H1 (cell line): Measurements from ENCODE around the gene FTL. TPM values are rescaled to one million over a fixed set of nuclear protein-coding genes. Genes with fewer than 3 reads are reported as not detected.

Experiments used
- CTCF ChIA-PET: fragments of 300-600 bp; sonication (Branson Sonifier 250); formaldehyde crosslinking; loops from one replicate; lab custom pipeline; 2021; ENCODE audit not compliant: partially characterized antibody; lab: Charles Lee
- POLR2A ChIA-PET: fragments of 300-600 bp; sonication (Branson Sonifier 250); formaldehyde crosslinking; loops from one replicate; lab custom pipeline; 2021; ENCODE audit warnings: inconsistent platforms; ENCODE audit not compliant: partially characterized antibody; lab: Charles Lee
- DNase-seq, 2 experiments: peaks; one replicate each; pipeline versions ENCODE4 v3.0.0 to v3.0.0-alpha.2; 2010 to 2022; ENCODE audit warnings: low spot score in 2 of 2, low read depth in 1 of 2, mixed read lengths in 1 of 2
- FAIRE-seq: peaks from 2 replicates; lab custom pipeline; 2011; peaks lifted over from hg19 to GRCh38; lab: Jason Lieb, UNC
- H2AFZ ChIP-seq: 2 replicates; pipeline ENCODE4 v1.8.1; 2012; ENCODE audit warnings: low read length, inconsistent platforms
- H2AK5ac ChIP-seq: 2 replicates; pipeline ENCODE4 v1.6.1; 2013; ENCODE audit warnings: low read depth, low read length
- H2BK120ac ChIP-seq: replicated peaks from 2 replicates; pipeline ENCODE3; 2013; ENCODE audit warnings: low read depth, low read length, inconsistent platforms
- H2BK12ac ChIP-seq: 2 replicates; pipeline ENCODE4 v1.6.1; 2013; ENCODE audit warnings: low read depth, low read length
- H2BK15ac ChIP-seq: 2 replicates; pipeline ENCODE4 v1.6.1; 2013; ENCODE audit warnings: low read length
- H2BK20ac ChIP-seq: 2 replicates; pipeline ENCODE4 v1.6.1; 2013; ENCODE audit warnings: low read length
- H2BK5ac ChIP-seq: 2 replicates; pipeline ENCODE4 v1.6.1; 2013; ENCODE audit warnings: low read depth, low read length
- H3K14ac ChIP-seq: 2 replicates; pipeline ENCODE4 v1.6.1; 2013; ENCODE audit warnings: inconsistent platforms; ENCODE audit not compliant: insufficient read length
- H3K18ac ChIP-seq: 2 replicates; pipeline ENCODE4 v1.6.1; 2013; ENCODE audit warnings: low read length; ENCODE audit errors: extremely low read depth
- H3K23ac ChIP-seq: 2 replicates; pipeline ENCODE4 v1.6.1; 2013; ENCODE audit warnings: inconsistent platforms; ENCODE audit not compliant: insufficient read length
- H3K23me2 ChIP-seq: 2 replicates; pipeline ENCODE4 v1.6.1; 2013; ENCODE audit warnings: low read depth, low read length
- H3K27ac ChIP-seq: 2 replicates; pipeline ENCODE4 v1.6.1; 2011; ENCODE audit warnings: low read depth, low read length, inconsistent platforms
- H3K27me3 ChIP-seq, 4 experiments: replicated peaks in 1 of 4; 1 replicate in 1 of 4; 2 replicates in 3 of 4; pipeline versions ENCODE4 v1.6.1 to v1.8.1; 2011 to 2013; ENCODE audit warnings: low read length in 3 of 4, mild to moderate bottlenecking in 3 of 4, inconsistent platforms in 2 of 4, mixed read lengths in 2 of 4, moderate library complexity in 1 of 4; ENCODE audit not compliant: control insufficient read depth in 3 of 4, insufficient read depth in 3 of 4; ENCODE audit errors: extremely low read depth in 1 of 4
- H3K36me3 ChIP-seq, 4 experiments: 2 replicates each; pipeline versions ENCODE4 v1.6.1 to v1.8.1; 2011 to 2013; ENCODE audit warnings: mild to moderate bottlenecking in 4 of 4, low read length in 3 of 4, moderate library complexity in 2 of 4, control low read depth in 1 of 4, inconsistent platforms in 1 of 4; ENCODE audit not compliant: insufficient read depth in 4 of 4, control insufficient read depth in 2 of 4
- H3K4ac ChIP-seq: replicated peaks from 2 replicates; pipeline ENCODE3; 2013; ENCODE audit warnings: low read length, low read depth, mixed read lengths, inconsistent platforms; ENCODE audit not compliant: insufficient read length
- H3K4me1 ChIP-seq, 4 experiments: replicated peaks in 1 of 4; 1 replicate in 1 of 4; 2 replicates in 3 of 4; pipeline versions ENCODE4 v1.6.1 to v1.8.1; 2011 to 2013; ENCODE audit warnings: low read length in 3 of 4, inconsistent platforms in 2 of 4, mixed read lengths in 1 of 4; ENCODE audit not compliant: insufficient read depth in 4 of 4, control insufficient read depth in 3 of 4
- H3K4me2 ChIP-seq, 2 experiments: 2 replicates each; pipeline versions ENCODE4 v1.6.1 to v1.8.1; 2011 to 2013; ENCODE audit warnings: low read depth in 2 of 2, low read length in 2 of 2, control low read depth in 1 of 2, inconsistent platforms in 1 of 2, mild to moderate bottlenecking in 1 of 2; ENCODE audit not compliant: insufficient read depth in 1 of 2
- H3K4me3 ChIP-seq, 4 experiments: fragments of 200-600, 300-600 bp in 1 of 4; sonication (generic), shearing (Covaris generic), sonication (Bioruptor Twin) in 1 of 4; 2 replicates each; pipeline versions ENCODE4 v1.5.1 to v1.8.1; 2011 to 2016; ENCODE audit warnings: low read length in 4 of 4, low read depth in 3 of 4, control low read depth in 2 of 4, inconsistent platforms in 2 of 4, mild to moderate bottlenecking in 2 of 4, mixed read lengths in 1 of 4, moderate library complexity in 1 of 4; ENCODE audit not compliant: insufficient read depth in 2 of 4; ENCODE audit errors: extremely low read depth in 1 of 4
- H3K56ac ChIP-seq: replicated peaks from 2 replicates; pipeline ENCODE3; 2013; ENCODE audit warnings: low read depth, mild to moderate bottlenecking, mixed read lengths, low read length, inconsistent platforms; ENCODE audit not compliant: insufficient read length
- H3K79me1 ChIP-seq: 2 replicates; pipeline ENCODE4 v1.6.1; 2013; ENCODE audit warnings: low read depth, low read length, control low read depth
- H3K79me2 ChIP-seq, 2 experiments: 2 replicates each; pipeline versions ENCODE4 v1.6.1 to v1.8.1; 2012 to 2013; ENCODE audit warnings: low read length in 2 of 2, mild to moderate bottlenecking in 2 of 2, inconsistent platforms in 1 of 2; ENCODE audit not compliant: insufficient read depth in 2 of 2, control insufficient read depth in 1 of 2
- H3K9ac ChIP-seq, 4 experiments: replicated peaks in 1 of 4; 1 replicate in 1 of 4; 2 replicates in 3 of 4; pipeline versions ENCODE4 v1.6.1 to v1.8.1; 2011 to 2013; ENCODE audit warnings: low read depth in 3 of 4, low read length in 3 of 4, control low read depth in 2 of 4, mild to moderate bottlenecking in 2 of 4, moderate library complexity in 2 of 4, inconsistent platforms in 1 of 4; ENCODE audit errors: extremely low read depth in 1 of 4
- H3K9me3 ChIP-seq, 2 experiments: 2 replicates each; pipeline versions ENCODE4 v1.6.1 to v1.8.1; 2012 to 2013; ENCODE audit warnings: mild to moderate bottlenecking in 2 of 2, moderate library complexity in 2 of 2, control low read depth in 1 of 2, inconsistent platforms in 1 of 2, low read depth in 1 of 2, low read length in 1 of 2, mixed read lengths in 1 of 2; ENCODE audit not compliant: insufficient read depth in 2 of 2
- H4K20me1 ChIP-seq, 2 experiments: replicated peaks in 1 of 2; 2 replicates each; pipeline versions ENCODE3 to v1.8.1; 2011 to 2013; ENCODE audit warnings: inconsistent platforms in 2 of 2, low read length in 2 of 2, mild to moderate bottlenecking in 1 of 2; ENCODE audit not compliant: insufficient read depth in 2 of 2, control insufficient read depth in 1 of 2
- H4K5ac ChIP-seq: 2 replicates; pipeline ENCODE4 v1.6.1; 2013; ENCODE audit warnings: low read length, low read depth, mixed read lengths, inconsistent platforms; ENCODE audit not compliant: insufficient read length
- H4K8ac ChIP-seq: 2 replicates; pipeline ENCODE4 v1.8.0; 2013; ENCODE audit warnings: mild to moderate bottlenecking, moderate library complexity, low read length, inconsistent platforms; ENCODE audit not compliant: insufficient read depth; ENCODE audit errors: extremely low read depth
- H4K91ac ChIP-seq: replicated peaks from 2 replicates; pipeline ENCODE3; 2013; ENCODE audit warnings: low read length, mixed read lengths, inconsistent platforms; ENCODE audit not compliant: insufficient read length
- ASH2L ChIP-seq: fragments of 200-600, 300-600 bp; sonication (generic); IDR thresholded peaks from one replicate; pipeline ENCODE4 v1.7.1; 2017; ENCODE audit warnings: low read length
- E2F6 ChIP-seq: IDR thresholded peaks from 2 replicates; pipeline ENCODE4 v1.6.1; 2012; ENCODE audit warnings: inconsistent platforms
- GTF2F1 ChIP-seq: IDR thresholded peaks from 2 replicates; pipeline ENCODE4 v1.6.1; 2012; ENCODE audit warnings: low read depth, low read length, improper control_type of control experiment, borderline replicate concordance
- SP1 ChIP-seq: IDR thresholded peaks from 2 replicates; pipeline ENCODE4 v1.6.1; 2011; ENCODE audit warnings: low read depth, low read length
- SP2 ChIP-seq: IDR thresholded peaks from 2 replicates; pipeline ENCODE4 v1.6.1; 2012; ENCODE audit warnings: mild to moderate bottlenecking, low read length, inconsistent platforms
- TAF7 ChIP-seq: optimal IDR thresholded peaks from 2 replicates; pipeline ENCODE3; 2011; ENCODE audit warnings: low read depth, mild to moderate bottlenecking, inconsistent platforms, low read length, moderate library complexity, borderline replicate concordance
- TBP ChIP-seq: IDR thresholded peaks from 2 replicates; pipeline ENCODE4 v1.6.1; 2011; ENCODE audit warnings: low read depth, low read length, improper control_type of control experiment
- WGBS, 2 experiments: shearing (Covaris generic) in 1 of 2; methylation state at CpG; one replicate each; pipeline versions ENCODE4 v1.1.6 to v1.1.7; 2013 to 2015; ENCODE audit warnings: low lambda C conversion rate in 2 of 2, mixed read lengths in 2 of 2, inconsistent platforms in 1 of 2, low coverage in 1 of 2, missing lambda C conversion rate in 1 of 2; ENCODE audit not compliant: insufficient replicate concordance in 2 of 2, insufficient coverage in 1 of 2, insufficient read length in 1 of 2; ENCODE audit errors: extremely low coverage in 1 of 2, missing lambda C conversion rate in 1 of 2; 5-methylcytosine and 5-hydroxymethylcytosine counted together
- long read RNA-seq, 2 experiments: library from RNA in 1 of 2; library from capped mRNA in 1 of 2; stranded (forward); transcript quantifications; one replicate each; pipeline ENCODE4 v2.0.0, GENCODE V29; 2021; ENCODE audit warnings: inconsistent platforms in 1 of 2
- polyA minus RNA-seq, 3 experiments: library from RNA; depleted of rRNA, polyadenylated mRNA; stranded (reverse); fragments of >200 nt; gene quantifications; 1 replicate in 2 of 3; 2 replicates in 1 of 3; pipeline ENCODE4 v1.2.3, GENCODE V29; 2011
- polyA plus RNA-seq, 7 experiments: library from polyadenylated mRNA; depleted of rRNA in 3 of 7; stranded (reverse) in 5 of 7; unstranded in 2 of 7; fragments of >200 nt in 5 of 7; fragments of 200-250 nt in 2 of 7; gene quantifications; 1 replicate in 5 of 7; 2 replicates in 1 of 7; 4 replicates in 1 of 7; pipeline versions ENCODE4 v1.2.1 to v1.2.3, GENCODE V29; 2011 to 2013; ENCODE audit warnings: missing spikeins in 2 of 7, mixed read lengths in 2 of 7
- total RNA-seq: library from RNA; stranded (reverse); fragmentation: NEBNext Ultra II Directional; extraction: Animal tissue kit (Norgen Biotek cat#: 25700); gene quantifications from 2 replicates; pipeline ENCODE4 v1.2.1, GENCODE V29; 2021

The FTL gene
- total RNA-seq (1,751 and 1,764 TPM in 2 replicates), polyA plus RNA-seq (2011; rRNA removed) (2,427 and 3,043 TPM in 2 replicates), polyA minus RNA-seq (2011; rRNA and poly(A)+ RNA removed) (388 and 494 TPM in 2 replicates)
- 1,042 TPM for polyA plus RNA-seq (2011; cell fraction: cytosol; rRNA removed)
- 1,402 TPM for polyA plus RNA-seq (2011; cell fraction: nucleus; rRNA removed)
- polyA plus RNA-seq (2012, experiment 1 of 2) = 1,164 to 2,476 TPM (median 2,085 TPM) in 4 replicates
- polyA plus RNA-seq (2012, experiment 2 of 2) = 3,986 TPM
- 2,213 TPM for polyA plus RNA-seq (2013, experiment 1 of 2)
- 2,143 TPM for polyA plus RNA-seq (2013, experiment 2 of 2)
- polyA minus RNA-seq (2011; cell fraction: cytosol; rRNA and poly(A)+ RNA removed) = 417 TPM
- 311 TPM for polyA minus RNA-seq (2011; cell fraction: nucleus; rRNA and poly(A)+ RNA removed)
- long read RNA-seq, experiment 1, transcript FTL-201 (4 exons, 878 nt) = major isoform, 1,812 of 2,148 reads
- long read RNA-seq, experiment 1, partial matches to known transcripts = 295 of 2,148 reads
- long read RNA-seq, experiment 1, other reads (novel, unspliced or antisense) = 41 of 2,148 reads
- long read RNA-seq, experiment 2, transcript FTL-201 (4 exons, 878 nt) = major isoform, 2,682 of 2,707 reads
- long read RNA-seq, experiment 2, partial matches to known transcripts = 13 of 2,707 reads
- long read RNA-seq, experiment 2, other reads (novel, unspliced or antisense) = 12 of 2,707 reads

GRCh38 chr19:48965040-48965805 is at the start of gene FTL:
Gene FTL, plus strand, starts transcription at chr19:48965309. Its CDS starts 199 bp downstream, at chr19:48965508.
- peak within 1 kb of the TSS; percentile 89; the same call in 1 of the 2 replicates for H4K8ac ChIP-seq
- H3K79me2 ChIP-seq = peaks cover 0 to 13% of the 10 kb centered on the region in 2 experiments; a peak in 2 of 4 replicates
- ChIA-PET CTCF (interaction anchor here (0.5 to 1.9 kb wide), 5 partner anchors 12 to 123 kb away, joined by 3 to 7 read pairs (median 3); no protein-coding TSS in a partner anchor), POLR2A (interaction anchor here (0.8 to 5.4 kb wide), 26 partner anchors 8 to 169 kb away, joined by 3 to 56 read pairs (median 6); partner anchors contain the start of genes BAX, DHDH, GYS1 and NUCB1)
- DNase-seq (peak; percentile 93 to 96), FAIRE-seq (no peak)
- WGBS, 2 experiments = 1% methylated on average over 50 of the region's 52 CpGs; no CpG with 5 or more reads in 1 of the 2 experiments
- H3K18ac ChIP-seq = peak within 1 kb of the TSS; percentile 95
- H3K14ac ChIP-seq = no peak within 1 kb of the TSS
- peak within 1 kb of the TSS; percentile 90 for H4K5ac ChIP-seq
- peak within 1 kb of the TSS; percentile 89 to 99 for H3K4me2 ChIP-seq
- peaks cover 4 to 18% (median 12%) of the 10 kb centered on the region in 4 experiments for H3K4me1 ChIP-seq
- H3K56ac ChIP-seq = peak within 1 kb of the TSS; percentile 92
- peak within 1 kb of the TSS; percentile 75 to 87 (median 83) for H3K9ac ChIP-seq
- H3K27ac ChIP-seq = peak within 1 kb of the TSS; percentile 76
- H2BK15ac ChIP-seq = peak within 1 kb of the TSS; percentile 74; the same call in 1 of the 2 replicates
- H2BK5ac ChIP-seq = peak within 1 kb of the TSS; percentile 94
- H3K9me3 ChIP-seq = no peaks in the 10 kb centered on the region
- peak within 1 kb of the TSS; percentile 84 for H2BK12ac ChIP-seq
- peak within 1 kb of the TSS; percentile 86 to 96 (median 92) for H3K4me3 ChIP-seq
- H3K23ac ChIP-seq = no peak within 1 kb of the TSS
- peak within 1 kb of the TSS; percentile 98 for H2AK5ac ChIP-seq
- H4K91ac ChIP-seq = peak within 1 kb of the TSS; percentile 96
- H3K23me2 ChIP-seq = peaks cover 17% of the 10 kb centered on the region; the same call in 1 of the 2 replicates
- peaks cover 3 to 20% of the 10 kb centered on the region in 2 experiments for H4K20me1 ChIP-seq
- H2BK120ac ChIP-seq = peak within 1 kb of the TSS; percentile 67
- peak within 1 kb of the TSS; percentile 97 for H3K4ac ChIP-seq
- no peaks in the 10 kb centered on the region for H3K27me3 ChIP-seq
- no peak within 1 kb of the TSS for H2AFZ ChIP-seq
- peaks cover 2 to 36% (median 13%) of the 10 kb centered on the region in 4 experiments; a peak in 5 of 8 replicates for H3K36me3 ChIP-seq
- no peak within 1 kb of the TSS for H2BK20ac ChIP-seq
- H3K79me1 ChIP-seq = peaks cover 5% of the 10 kb centered on the region
- TF ChIP-seq SP1 = peak; percentile 66
- 0 out of 2 replicates have a peak, but pooled peaks have one; percentile 8 for TF ChIP-seq E2F6
- TF ChIP-seq GTF2F1 = peak; percentile 37; the same call in 1 of the 2 replicates
- TF ChIP-seq ASH2L = peak; percentile 28
- TF ChIP-seq SP2 = 0 out of 2 replicates have a peak, but pooled peaks have one; percentile 20
- no peak for TF ChIP-seq TAF7
- TF ChIP-seq TBP = peak; percentile 96
